CD4-positive, alpha-beta T cell treated with Interleukin-15 for 4 hours (primary cell): ENCODE data around the gene APBA2.

Source experiments
- DNase-seq: peaks from one replicate; pipeline ENCODE4 v3.0.0-alpha.2; 2020; ENCODE audit warnings: low spot score

APBA2 gene

DNA sequence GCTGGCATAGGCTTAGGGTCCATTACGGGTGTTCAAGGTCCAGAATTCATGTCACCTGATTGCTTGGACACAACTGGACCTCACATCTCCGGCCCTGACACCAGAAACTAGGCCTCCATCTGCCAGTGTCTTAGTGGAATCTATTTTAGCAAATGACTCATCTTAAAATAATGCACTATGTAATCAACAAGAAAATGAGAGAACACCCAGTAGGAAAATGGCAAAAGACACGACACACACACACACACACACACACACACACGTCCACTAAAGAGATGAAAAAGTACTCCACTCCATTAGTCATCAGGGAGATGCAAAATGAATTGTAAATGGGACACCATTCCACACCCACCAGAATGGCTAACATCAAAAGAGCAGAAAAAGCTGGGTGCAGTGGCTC is 11.2 kb downstream of the APBA2 start:
- DNase-seq = no peak

DNA sequence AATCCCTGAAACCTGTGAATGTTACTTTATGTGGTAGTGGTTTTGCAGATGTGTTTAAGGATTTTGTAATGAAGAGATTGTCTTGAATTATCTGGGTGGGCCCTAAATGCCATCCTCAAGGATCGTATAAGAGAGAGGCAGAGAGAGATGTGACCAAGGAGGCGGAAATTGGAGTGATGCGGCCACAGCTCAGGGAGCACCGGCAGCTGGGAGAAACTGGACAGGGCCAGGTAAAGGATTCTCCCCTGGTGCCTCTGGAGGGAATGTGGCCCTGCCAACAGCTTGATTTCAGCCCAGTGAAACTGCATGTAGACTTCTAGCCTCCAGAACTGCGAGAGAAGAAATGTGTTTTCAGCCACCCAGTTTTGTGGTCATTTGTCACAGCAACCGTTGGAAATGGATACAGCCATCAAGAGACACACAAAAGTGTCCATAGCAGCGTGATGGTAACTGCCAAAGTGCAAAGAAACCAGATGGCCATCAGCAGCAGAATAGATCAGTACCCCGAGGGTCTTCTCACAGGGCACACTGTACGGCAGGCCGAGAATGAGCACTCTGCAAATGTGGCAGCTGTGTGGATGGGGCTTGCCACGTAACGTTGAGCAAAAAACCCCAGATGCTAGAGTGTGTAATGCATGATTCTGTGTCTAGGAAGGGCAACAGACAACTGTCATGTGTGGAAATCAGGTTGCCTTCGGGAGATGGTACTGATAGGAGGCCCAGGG is 12.2 kb downstream of the APBA2 start:
- DNase-seq = no peak

DNA sequence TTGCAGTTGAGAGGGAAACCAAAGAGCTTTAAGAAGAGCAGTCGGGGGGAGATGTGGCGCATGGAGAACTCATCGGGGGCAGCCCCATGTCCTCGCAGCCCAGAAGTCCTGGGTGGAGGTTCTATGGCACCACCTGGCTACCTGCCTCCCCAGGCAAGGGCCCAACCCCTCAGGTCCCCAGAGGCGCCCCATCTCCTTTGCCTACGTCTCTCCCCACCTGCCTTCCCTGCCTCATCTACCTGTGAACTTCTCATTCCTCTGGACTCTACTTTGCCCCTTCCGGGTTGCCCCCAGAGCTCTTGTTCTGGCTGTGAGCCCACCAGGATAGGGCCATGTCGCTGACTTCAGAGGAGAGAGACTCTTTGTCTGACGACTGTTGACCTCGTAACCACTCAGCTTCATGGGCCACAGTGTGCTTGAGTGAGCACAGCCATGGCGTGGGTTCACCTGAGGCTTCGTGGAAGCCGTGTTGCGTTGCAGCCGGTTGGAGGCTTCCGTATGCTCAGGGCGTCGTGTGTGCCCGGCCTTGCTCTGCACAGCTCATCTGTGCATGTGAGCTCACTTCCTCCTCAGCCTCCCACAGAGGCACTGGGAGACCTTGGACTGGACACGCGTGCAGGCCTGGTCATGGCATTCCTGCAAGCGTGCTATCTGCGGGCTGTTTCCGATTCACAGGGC is 13.4 kb downstream of the APBA2 start:
- no peak for DNase-seq

DNA sequence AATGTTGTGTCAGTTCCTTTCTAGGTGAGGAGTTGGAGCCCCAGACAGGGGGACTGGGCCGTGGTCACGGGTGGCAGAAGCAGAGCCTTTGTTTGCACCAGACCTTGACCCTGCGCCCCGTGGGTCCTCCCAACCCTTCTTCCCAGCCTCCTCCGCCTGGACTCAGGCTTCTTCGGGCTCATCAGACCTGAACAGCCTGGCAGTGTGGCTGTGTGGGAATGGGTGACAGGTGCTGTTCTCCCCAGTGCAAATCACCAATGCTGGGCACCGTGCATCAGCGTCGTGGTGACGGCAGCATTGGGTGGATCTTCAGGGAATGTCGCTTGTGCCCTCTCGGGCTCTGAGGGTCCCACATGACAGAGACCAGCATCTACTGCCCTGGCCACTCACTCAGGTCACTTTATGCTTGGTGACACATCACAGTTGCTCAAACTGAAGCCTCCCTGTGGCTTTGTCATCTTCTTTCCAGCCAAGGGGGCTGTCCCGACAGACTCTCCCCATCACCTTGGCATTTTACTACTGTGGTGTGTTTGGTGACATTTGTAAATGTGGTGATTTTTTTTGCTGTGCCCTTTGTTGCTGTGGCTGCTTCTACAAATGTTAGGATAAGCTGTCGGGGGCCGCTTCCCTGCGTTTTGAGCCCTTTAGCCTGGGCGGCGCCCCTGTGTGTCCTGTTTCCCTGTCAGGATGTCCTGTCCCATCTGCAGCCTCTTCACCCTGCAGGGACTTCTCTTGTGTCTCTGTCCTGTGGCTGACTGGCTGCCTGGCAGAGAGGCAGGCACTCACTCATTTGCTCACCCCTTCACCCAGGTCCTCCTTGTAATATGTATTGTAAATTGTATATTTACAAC is 14.5 kb downstream of the APBA2 start:
- DNase-seq = no peak

DNA sequence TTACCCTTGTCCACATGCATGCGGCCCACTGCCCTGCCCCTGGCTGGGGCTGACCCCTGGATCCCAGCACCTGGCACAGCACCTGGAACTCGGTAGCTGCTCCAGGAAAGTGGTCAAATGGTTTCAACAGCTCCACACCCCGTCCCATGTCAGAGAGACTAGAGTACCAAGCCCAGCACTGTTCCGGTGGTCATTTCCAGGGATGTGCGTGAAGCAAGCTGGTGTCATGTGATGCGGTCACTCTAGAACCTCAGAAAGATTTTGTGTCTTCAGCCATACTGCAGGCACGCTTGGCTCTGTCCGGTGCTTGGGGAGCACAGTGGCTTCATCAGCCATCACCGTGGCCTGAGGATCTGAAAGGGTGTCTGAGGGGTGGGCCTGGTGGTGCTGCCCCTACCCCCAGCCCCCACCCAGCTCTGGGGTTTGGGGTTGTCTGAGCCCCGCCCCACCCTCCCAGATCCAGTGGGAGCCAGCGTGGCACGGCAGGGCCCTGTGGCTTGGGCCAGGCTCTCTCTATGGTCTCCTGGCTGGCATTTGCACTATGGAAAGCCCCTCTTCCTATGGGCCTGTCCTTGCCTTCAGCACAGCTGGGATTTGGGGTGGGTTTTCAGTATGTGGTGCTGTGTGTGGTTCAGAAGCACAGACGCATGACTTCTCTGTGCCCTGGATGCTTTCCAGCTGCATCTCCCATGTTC is 15.3 kb downstream of the APBA2 start:
- DNase-seq = no peak

DNA sequence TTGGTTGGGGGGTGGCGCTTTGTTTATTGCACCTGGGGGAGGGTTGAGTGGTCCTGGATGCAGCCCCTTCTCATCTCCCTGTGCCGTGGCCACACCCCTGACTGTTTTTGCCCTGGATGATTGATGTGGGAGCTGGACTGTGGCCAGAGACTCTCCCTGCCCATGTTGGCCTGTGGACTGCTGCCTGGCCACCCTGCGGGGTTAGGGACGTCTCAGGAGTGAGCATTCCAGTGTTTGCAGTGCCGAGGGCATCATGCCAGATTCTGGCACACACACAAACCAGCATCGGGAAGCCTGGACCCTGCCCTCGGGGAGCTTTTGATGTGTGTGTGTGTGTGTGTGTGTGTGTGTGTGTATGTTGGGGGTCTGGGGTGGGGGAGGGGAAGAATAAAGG is 15.8 kb downstream of the APBA2 start:
- DNase-seq = no peak

DNA sequence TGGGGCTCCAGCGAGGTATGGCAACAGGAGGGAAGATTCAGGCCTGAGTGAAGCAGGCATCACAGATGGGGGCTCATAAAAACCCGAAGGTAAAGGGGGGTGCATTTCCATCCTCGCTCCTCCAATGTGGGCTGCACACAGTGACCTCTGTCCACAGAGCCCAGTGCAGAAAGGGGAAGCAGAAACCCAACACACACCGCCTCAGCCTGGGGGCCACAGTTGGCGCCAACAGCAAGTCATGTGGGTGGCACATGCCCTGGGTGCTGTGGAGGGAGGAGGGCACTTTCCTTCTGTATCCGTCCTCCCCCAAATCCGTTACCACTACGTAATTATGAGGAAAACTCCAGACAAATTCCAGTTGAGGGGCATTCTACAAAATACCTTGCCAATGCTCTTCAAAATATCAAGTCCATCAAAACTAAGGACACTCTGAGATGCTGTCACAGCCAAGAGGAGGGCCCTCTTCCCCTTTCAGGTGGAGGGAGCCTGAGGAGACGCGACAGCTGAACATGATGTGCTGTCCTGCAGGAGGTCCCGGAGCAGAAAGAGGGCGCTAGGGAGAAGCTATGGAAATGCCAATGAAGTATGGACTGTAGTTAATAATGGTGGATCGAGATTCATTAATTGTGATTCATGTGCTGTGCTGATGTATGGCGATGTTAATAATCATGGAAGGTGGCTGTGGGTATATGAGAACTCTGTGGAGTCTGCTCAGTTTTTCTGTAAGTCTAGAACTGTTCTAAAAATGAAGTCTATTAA is 16.4 kb downstream of the APBA2 start:
- no peak for DNase-seq

DNA sequence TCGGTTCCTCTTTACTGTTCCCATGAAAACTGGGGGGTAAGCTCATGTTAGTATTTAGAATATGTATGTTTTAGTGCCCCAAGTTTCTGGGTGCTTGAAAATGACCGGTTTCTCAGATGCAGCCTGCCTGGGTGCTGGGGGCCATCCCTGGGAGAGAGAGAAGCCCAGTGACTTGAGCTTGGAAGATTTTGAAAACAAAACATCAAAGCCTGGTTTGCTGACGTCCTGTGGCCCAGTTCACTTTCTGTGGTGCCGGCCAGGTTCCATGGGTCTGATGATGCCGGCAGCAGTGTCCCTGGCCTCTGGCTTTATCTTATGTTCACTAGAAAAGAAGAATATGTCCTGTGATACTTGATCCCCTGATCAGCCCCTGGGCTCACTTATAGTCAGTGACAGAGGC is 17.1 kb downstream of the APBA2 start:
- no peak for DNase-seq

DNA sequence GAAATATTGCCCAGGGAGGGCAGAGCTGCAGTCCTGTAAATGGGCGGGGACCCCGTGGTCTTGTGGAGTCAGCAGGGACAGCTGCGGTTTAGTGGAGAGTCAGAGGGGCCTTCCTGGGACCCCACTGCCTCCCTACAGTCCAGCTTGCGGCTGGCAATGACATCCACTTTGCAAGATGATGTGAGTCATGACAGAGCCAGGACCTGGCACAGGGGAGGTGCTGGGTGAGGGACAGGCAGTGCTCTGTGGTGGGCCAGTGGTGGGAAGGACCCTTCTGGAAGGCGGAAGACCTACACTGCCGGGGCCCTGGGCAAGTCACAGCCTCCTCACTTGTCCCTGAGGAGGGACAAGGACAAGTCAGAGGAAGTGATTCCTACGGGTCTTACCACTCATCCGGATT is 17.8 kb downstream of the APBA2 start:
- DNase-seq = no peak

DNA sequence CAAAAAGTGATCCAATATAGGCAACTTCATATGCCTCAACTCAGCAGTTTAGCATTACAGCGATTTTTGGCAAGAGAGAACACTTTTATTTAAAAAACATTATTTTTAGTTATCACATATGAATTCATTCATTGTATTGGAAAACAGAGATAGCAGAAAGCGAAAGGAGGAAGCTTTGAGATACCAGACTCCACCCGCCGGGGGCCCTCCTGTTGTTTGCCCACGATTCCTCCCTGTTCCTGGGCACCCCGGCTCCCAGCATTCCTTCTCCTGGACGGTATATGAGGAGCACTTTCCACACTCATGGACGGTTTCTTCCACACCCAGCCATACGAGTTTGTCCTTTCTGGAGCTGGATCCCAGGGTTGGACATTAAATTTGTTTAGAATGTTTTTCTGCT is 18.2 kb downstream of the APBA2 start:
- DNase-seq = no peak

DNA sequence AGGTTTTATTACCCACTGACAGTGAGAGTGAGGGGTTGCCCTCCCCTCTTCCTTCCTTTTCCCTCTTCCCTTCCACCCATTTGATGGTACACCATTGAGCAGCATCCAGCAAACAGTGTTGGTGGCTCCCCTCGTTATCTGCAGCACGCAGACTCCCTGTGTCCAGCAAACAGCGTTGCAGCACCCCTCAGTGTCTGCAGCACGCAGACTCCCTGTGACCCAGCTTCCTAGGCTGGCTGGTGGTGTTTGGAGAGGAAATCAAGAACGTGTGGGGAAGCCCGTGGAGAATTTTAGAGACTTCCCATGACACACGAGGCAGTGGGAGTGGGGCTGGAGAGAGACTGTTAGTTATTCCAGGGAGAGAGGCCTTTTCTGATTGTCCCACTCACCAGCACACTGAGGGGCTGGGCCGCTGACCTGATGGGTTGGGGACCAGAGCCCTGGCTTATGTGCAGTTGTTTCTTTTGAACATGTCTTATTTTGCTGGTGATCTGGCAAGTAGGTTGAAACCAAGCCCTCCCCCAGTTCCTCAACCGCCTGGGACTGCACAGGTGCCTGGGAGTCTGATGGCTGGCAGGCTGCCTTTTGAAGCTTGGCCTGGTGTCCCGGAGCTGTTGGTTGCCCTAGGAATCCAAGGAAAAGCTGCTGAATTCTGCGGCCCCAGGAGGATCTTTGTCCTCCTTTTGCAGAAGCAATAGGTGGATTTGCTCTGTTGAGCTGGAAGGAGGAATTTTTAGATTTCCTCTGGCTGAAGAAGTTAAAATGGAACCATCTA is 19.0 kb downstream of the APBA2 start:
- no peak for DNase-seq

DNA sequence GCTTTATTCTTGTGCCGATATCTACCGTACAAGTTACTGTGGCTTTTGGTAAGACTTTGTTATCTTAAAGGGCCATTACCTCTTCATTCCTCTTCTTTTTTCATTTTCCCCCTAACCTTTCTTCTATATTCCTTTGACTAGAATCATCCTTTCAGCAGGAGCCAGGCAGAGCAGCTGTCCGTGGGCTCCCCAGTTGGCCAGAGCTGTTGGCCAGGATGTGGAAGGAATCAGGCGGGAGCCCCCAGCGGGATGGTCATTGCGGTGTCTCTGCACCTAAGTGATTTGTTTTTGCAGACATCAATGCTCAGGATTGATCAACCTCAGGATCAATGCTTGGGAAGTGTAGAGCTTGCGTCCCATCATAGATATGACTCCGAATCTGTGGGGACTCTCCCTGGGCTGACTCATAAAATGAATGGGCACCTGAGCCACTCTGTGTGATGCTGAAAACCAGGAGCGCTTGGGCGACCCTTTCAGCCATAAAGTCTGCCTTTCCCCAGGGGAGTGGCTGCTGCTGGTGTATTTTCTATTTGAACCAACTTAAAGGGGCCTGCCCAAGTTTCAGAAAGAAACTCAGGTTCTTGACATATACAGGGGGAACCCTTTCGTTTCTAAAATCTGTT is 21.7 kb downstream of the APBA2 start:
- no peak for DNase-seq

DNA sequence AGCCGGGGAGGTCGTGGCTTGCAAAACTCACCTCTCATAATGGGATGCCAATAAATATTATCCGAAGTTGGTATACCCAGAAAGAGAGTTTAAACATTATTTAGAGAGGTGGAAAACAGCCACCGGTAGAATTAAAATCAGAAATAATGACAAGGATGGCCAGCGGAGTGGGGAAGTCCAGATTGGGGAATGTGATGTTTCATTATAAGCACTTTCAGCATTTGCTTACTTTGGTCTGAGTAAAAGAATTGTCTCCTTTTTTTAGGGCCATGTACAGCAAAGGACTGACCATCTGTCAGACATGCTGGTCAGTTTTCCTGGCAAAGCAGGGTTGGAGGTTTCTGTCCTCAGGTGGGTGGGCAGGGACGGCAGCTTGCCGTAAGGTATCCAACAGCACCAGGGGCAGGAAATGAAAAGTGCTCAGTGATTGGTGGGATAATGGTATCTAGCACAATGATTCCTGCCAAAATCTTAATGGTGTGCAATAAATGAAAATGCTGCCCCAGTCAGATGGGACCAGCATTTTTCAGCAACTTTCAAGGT is 24.3 kb downstream of the APBA2 start:
- DNase-seq = no peak

DNA sequence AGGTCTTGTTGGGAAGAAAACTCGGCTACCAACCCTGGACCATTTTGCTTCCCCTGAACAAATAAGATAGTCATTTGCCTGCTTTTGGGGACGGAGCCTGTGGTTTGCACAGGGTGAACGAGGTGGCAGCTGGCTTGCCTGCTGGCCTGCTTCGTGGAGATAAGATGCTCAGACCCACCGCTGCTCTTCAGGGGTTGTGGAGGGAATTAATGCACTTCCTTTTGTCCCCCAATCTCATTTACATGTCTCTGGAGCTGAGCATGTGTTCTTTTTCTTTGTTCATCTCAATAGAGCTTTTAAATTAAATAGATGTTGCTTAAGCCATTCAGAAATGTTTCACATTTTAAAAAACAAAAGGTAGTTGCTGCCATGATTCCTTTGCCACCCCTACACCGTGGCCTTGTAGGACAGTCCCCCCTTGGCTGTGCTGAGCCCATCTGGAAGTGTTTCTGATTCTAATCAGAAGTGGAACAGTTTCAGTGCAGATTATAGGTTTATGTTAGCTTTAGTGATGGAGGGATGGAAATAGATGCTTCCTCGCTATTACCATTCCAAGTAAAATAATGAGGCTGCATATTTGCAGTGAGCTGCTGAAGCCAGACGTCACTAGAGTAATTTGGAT is 25.6 kb downstream of the APBA2 start:
- DNase-seq = no peak

DNA sequence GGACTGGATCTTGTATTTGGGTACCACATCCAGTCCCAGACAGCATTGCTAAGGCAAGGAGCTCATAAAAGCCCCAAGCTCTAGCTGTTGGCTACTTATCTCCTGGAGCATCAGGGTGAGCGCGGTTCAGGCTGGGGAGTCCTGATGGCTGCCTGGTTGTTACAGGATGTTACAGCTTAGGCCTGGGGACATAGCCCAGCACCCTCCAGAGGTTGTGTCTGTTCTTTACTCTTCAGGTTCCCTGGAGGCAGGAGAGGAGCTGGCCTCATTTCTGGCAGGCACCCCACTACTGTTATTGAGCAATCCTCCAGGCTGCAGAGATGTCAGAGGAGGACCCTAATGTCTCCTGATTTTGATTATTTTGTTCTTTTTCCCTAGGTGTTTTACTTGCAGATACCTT is 26.6 kb downstream of the APBA2 start:
- DNase-seq = no peak

DNA sequence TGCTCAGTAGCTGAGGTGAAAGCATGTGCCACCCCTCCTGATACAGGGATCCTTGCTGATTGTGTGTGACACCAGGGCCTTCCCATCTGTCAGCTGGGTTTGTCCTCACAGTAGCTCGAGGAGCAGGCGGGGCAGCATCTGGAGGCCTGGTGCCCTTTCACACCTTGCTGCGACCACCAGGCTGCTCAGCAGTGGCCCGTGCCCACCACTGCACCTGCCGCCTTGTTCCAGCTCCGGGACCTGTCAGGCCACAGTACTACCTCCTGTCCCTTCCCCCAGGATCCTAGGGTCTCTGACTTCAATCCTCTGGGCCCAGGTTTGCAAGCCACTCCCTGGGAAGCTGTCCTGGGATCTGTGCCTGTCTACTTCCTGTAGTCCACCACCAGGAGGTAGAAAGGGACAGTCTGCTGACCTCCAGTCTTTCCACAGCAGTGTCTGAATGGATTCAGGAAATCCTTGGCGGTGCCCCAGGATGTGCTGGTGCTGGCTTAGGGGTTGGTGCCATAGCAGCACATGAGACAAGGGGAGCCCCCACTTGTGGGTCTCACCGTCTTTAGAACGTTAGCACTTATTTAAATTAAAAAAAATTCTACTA is 27.5 kb downstream of the APBA2 start:
- no peak for DNase-seq

DNA sequence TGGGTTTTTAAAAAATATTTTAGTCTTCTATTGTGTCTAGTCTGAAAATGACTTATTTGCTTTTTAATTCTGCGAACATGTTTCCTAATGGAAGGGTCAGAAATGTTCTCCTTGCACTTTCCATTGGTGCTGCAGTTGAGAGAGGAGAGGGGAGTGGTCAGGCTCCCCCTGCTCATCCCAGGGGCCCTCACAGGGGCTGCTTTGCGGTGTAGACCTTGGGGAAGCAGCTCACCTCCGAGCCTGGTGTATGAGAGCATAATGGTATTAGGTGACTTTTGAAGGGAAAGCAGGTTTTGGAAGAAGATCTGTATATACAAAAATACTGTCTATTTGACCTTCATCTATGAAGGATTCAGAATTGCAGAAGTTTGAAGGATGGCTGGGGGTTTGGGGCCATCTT is 28.3 kb downstream of the APBA2 start:
- no peak for DNase-seq

DNA sequence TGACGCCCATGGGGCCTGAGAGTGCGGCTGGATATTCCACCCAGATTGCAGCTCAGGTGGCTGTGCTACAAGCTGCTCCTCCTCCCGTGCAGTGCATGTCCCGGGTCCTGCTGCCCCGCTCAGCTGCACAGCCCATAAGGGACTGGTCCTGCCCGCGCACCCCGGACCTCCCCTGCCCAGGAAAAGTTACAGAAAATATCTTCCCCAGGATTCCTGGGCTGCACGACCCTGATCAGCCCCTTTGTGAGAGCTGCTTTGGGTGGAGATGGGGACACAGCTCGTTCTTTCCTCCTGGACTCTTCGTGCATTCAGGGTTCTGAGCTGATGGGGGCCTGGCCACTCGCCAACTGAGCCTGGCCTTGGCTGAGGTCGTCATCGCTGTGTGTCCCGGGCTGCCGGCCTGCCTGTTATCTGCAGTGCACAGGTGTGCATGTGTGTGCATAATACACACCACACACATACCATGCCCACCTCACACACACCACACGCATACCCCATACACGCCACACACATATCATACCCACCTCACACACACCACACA is 28.8 kb downstream of the APBA2 start:
- DNase-seq = no peak
